Suprapubic skin (tissue), 4 donors: Measurements from ENCODE around the gene WAC. TPM values are rescaled to one million over a fixed set of nuclear protein-coding genes. Genes with fewer than 3 reads are reported as not detected.

Experiments used
- DNase-seq, 2 donors: peaks; one replicate each; pipeline ENCODE4 v3.0.0-alpha.2; 2019; ENCODE audit warnings: low spot score in 2 of 2
- H3K27ac ChIP-seq: fragments of 200-600 bp; sonication (generic); one replicate; pipeline ENCODE4 v1.5.1; 2019
- H3K27me3 ChIP-seq: fragments of 200-600 bp; sonication (generic); one replicate; pipeline ENCODE4 v1.5.1; 2019
- H3K36me3 ChIP-seq: fragments of 200-600 bp; sonication (generic); one replicate; pipeline ENCODE4 v1.5.1; 2019
- H3K4me1 ChIP-seq: fragments of 200-600 bp; sonication (generic); one replicate; pipeline ENCODE4 v1.5.1; 2019
- H3K4me3 ChIP-seq: fragments of 200-600 bp; sonication (generic); one replicate; pipeline ENCODE4 v1.5.1; 2019; ENCODE audit warnings: mild to moderate bottlenecking
- H3K9me3 ChIP-seq: fragments of 200-600 bp; sonication (generic); one replicate; pipeline ENCODE4 v1.5.1; 2019
- CTCF ChIP-seq, 2 donors: fragments of 200-600 bp in 1 of 2; fragments of 450-650 bp in 1 of 2; sonication (generic) in 1 of 2; IDR thresholded peaks; one replicate each; pipeline ENCODE4 v1.5.1; 2016 to 2019; ENCODE audit warnings: antibody characterized with exemption in 2 of 2, mild to moderate bottlenecking in 1 of 2, moderate library complexity in 1 of 2
- EP300 ChIP-seq: sonication (generic); formaldehyde crosslinking; IDR thresholded peaks from one replicate; pipeline ENCODE4 v1.6.1; 2017; ENCODE audit warnings: antibody characterized with exemption
- POLR2A ChIP-seq, 2 donors: fragments of 450-650 bp; IDR thresholded peaks; one replicate each; pipeline ENCODE4 v1.6.1; 2017; ENCODE audit warnings: antibody characterized with exemption in 2 of 2, mild to moderate bottlenecking in 2 of 2, moderate library complexity in 2 of 2
- POLR2AphosphoS5 ChIP-seq, 3 donors: sonication (generic); formaldehyde crosslinking; IDR thresholded peaks; one replicate each; pipeline ENCODE4 v1.6.1; 2017; ENCODE audit warnings: antibody characterized with exemption in 3 of 3
- WGBS: methylation state at CpG from one replicate; pipeline ENCODE4 v1.1.5; 2018; 5-methylcytosine and 5-hydroxymethylcytosine counted together
- total RNA-seq, 4 donors: library from RNA; depleted of rRNA; stranded (reverse); fragments of >200 nt; gene quantifications; one replicate each; pipeline ENCODE4 v1.1.0, GENCODE V29; 2016

WAC gene
- total RNA-seq, 4 donors from 2014 or later: 91.6 to 164 (median 107) TPM

DNA sequence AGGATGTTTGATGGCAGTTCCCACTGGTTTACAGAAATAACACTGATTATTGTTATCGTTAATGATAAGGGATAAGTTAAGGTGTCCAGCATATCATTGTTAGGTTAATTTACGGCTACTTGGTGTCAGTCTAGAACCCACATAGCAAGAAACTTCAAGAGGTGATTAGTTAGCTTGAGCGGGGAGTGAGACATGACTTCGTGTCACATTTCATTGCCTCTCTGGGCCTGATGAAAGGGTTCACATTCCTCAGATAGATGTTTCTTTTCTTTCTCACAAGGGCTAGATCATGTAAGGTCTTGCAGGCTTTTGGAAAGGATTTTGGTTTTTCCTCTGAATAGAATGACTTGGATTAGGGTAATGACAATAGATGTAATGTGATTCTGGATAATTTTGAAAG, 26.7 kb downstream of the WAC start:
- WGBS: 55% methylated on average over 4 of the region's 4 CpGs
- peaks cover 36% of the 10 kb centered on the region for H3K4me1 ChIP-seq
- no peaks in the 10 kb centered on the region for H3K27me3 ChIP-seq
- no peak for DNase-seq
- H3K9me3 ChIP-seq: no peaks in the 10 kb centered on the region
- TF ChIP-seq CTCF (IDR thresholded peaks at IDR 0.05): no peak
- no peak for TF ChIP-seq POLR2A (IDR thresholded peaks at IDR 0.05)
- TF ChIP-seq EP300: no peak
- no peak for TF ChIP-seq POLR2AphosphoS5 (IDR thresholded peaks at IDR 0.05)
- peaks cover 5% of the 10 kb centered on the region for H3K36me3 ChIP-seq
- H3K27ac ChIP-seq: no peak overlapping the region
- H3K4me3 ChIP-seq: no peak overlapping the region

GRCh38 chr10:28560617-28561016, 27.7 kb downstream of the WAC start:
- TF ChIP-seq EP300 (no peak), POLR2AphosphoS5 (IDR thresholded peaks at IDR 0.05) (no peak), CTCF (IDR thresholded peaks at IDR 0.05) (no peak), POLR2A (IDR thresholded peaks at IDR 0.05) (no peak)

DNA sequence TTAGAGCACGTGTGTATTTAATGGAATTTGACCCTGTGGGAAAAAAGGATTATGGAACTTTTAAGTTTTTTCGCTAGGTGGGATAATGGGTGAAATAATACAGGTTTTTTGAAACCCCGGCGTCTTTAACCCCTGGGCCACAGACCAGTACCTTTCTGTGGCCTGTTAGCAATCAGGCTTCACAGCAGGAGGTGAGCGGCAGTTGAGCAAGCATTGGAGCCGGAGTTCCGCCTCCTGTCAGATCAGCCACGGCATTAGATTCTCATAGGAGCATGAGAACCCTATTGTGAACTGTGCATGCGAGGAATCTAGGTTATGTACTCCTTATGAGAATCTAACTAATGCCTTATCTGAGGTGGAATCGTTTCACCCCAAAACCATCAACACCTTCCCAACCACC, 28.6 kb downstream of the WAC start:
- H3K27ac ChIP-seq: no peak overlapping the region
- H3K9me3 ChIP-seq: no peaks in the 10 kb centered on the region
- TF ChIP-seq CTCF (IDR thresholded peaks at IDR 0.05) (no peak), POLR2A (IDR thresholded peaks at IDR 0.05) (no peak), EP300 (no peak), POLR2AphosphoS5 (IDR thresholded peaks at IDR 0.05) (no peak)
- peaks cover 39% of the 10 kb centered on the region for H3K4me1 ChIP-seq
- DNase-seq: no peak
- WGBS: 91% methylated on average over 10 of the region's 10 CpGs
- peaks cover 5% of the 10 kb centered on the region for H3K36me3 ChIP-seq
- no peak overlapping the region for H3K4me3 ChIP-seq
- no peaks in the 10 kb centered on the region for H3K27me3 ChIP-seq

More at GRCh38 chr10:28560617-28561016, 27.7 kb downstream of the WAC start:
- Histone ChIP-seq H3K27ac (no peak overlapping the region), H3K36me3 (peaks cover 5% of the 10 kb centered on the region), H3K4me1 (peaks cover 34% of the 10 kb centered on the region), H3K4me3 (no peak overlapping the region), H3K9me3 (no peaks in the 10 kb centered on the region), H3K27me3 (no peaks in the 10 kb centered on the region)
- DNase-seq: no peak
- 88% methylated on average over 3 of the region's 3 CpGs for WGBS

- H3K27me3 ChIP-seq: no peaks in the 10 kb centered on the region
- DNase-seq: no peak
- H3K36me3 ChIP-seq: peaks cover 11% of the 10 kb centered on the region
- 34% methylated on average over 6 of the region's 6 CpGs for WGBS
- H3K4me3 ChIP-seq: no peak overlapping the region
- TF ChIP-seq EP300 (no peak), POLR2AphosphoS5 (IDR thresholded peaks at IDR 0.05) (no peak), CTCF (IDR thresholded peaks at IDR 0.05) (no peak), POLR2A (IDR thresholded peaks at IDR 0.05) (no peak)
- H3K27ac ChIP-seq: no peak overlapping the region
- no peaks in the 10 kb centered on the region for H3K9me3 ChIP-seq
- peaks cover 47% of the 10 kb centered on the region for H3K4me1 ChIP-seq
Measured at GRCh38 chr10:28564905-28565304, 32.0 kb downstream of the WAC start.

GRCh38 chr10:28566458-28567015, 33.6 kb downstream of the WAC start:
- no peak for TF ChIP-seq POLR2AphosphoS5 (IDR thresholded peaks at IDR 0.05)
- no peak for TF ChIP-seq POLR2A (IDR thresholded peaks at IDR 0.05)
- no peak for TF ChIP-seq CTCF (IDR thresholded peaks at IDR 0.05)
- no peak for TF ChIP-seq EP300

More at GRCh38 chr10:28566458-28567015, 33.6 kb downstream of the WAC start:
- Histone ChIP-seq H3K4me3 (no peak overlapping the region), H3K27me3 (no peaks in the 10 kb centered on the region), H3K4me1 (peaks cover 40% of the 10 kb centered on the region), H3K9me3 (no peaks in the 10 kb centered on the region), H3K36me3 (peaks cover 10% of the 10 kb centered on the region), H3K27ac (no peak overlapping the region)
- WGBS: 16% methylated on average over 1 of the region's 1 CpG
- no peak for DNase-seq
